Hepatocyte (in vitro differentiated cells): Measurements from ENCODE around the gene EEF1G. TPM values are rescaled to one million over a fixed set of nuclear protein-coding genes. Genes with fewer than 3 reads are reported as not detected.
"Not testable (repeated sequence)": the region's sequence is repeated elsewhere in the genome, so short reads cannot be mapped to it uniquely, and the experiment has no call there.

Experiments
- DNase-seq: peaks from one replicate; pipeline ENCODE4 v3.0.0-alpha.2; 2016; ENCODE audit warnings: low spot score
- H2AFZ ChIP-seq: fragments of 200-600 bp; sonication (generic); 2 replicates; pipeline ENCODE4 v1.6.0; 2016; ENCODE audit warnings: antibody characterized with exemption, mild to moderate bottlenecking
- H3K27ac ChIP-seq: fragments of 200-600 bp; sonication (generic); 2 replicates; pipeline ENCODE4 v1.5.1; 2016; ENCODE audit warnings: mild to moderate bottlenecking
- H3K27me3 ChIP-seq: fragments of 200-600 bp; sonication (generic); 2 replicates; pipeline ENCODE4 v1.6.1; 2016
- H3K36me3 ChIP-seq: fragments of 200-600 bp; sonication (generic); replicated peaks from 2 replicates; pipeline ENCODE4 v1.5.1; 2016; ENCODE audit warnings: low read depth; ENCODE audit not compliant: insufficient read depth
- H3K4me1 ChIP-seq: fragments of 200-600 bp; sonication (generic); 2 replicates; pipeline ENCODE4 v1.5.1; 2016; ENCODE audit warnings: mild to moderate bottlenecking, moderate library complexity; ENCODE audit not compliant: insufficient read depth
- H3K4me2 ChIP-seq: fragments of 200-600 bp; sonication (generic); 2 replicates; pipeline ENCODE4 v1.6.0; 2016
- H3K4me3 ChIP-seq: fragments of 200-600 bp; sonication (generic); 2 replicates; pipeline ENCODE4 v1.5.1; 2016; ENCODE audit warnings: mild to moderate bottlenecking
- H3K79me2 ChIP-seq: fragments of 200-600 bp; sonication (generic); 2 replicates; pipeline ENCODE4 v1.6.0; 2017; ENCODE audit warnings: mild to moderate bottlenecking
- H3K9me2 ChIP-seq: fragments of 200-600 bp; sonication (generic); replicated peaks from 2 replicates; pipeline ENCODE4 v1.6.0; 2017; ENCODE audit warnings: mild to moderate bottlenecking; ENCODE audit not compliant: insufficient read depth
- H3K9me3 ChIP-seq: fragments of 200-600 bp; sonication (generic); 2 replicates; pipeline ENCODE4 v1.5.1; 2016; ENCODE audit warnings: low read depth, mild to moderate bottlenecking
- H4K20me1 ChIP-seq: fragments of 200-600 bp; sonication (generic); 2 replicates; pipeline ENCODE4 v1.6.0; 2016; ENCODE audit warnings: mild to moderate bottlenecking; ENCODE audit not compliant: insufficient read depth, poor library complexity, severe bottlenecking
- EZH2 ChIP-seq: fragments of 200-600 bp; sonication (generic); IDR thresholded peaks from 2 replicates; pipeline ENCODE4 v1.6.1; 2016; ENCODE audit warnings: antibody characterized with exemption, mild to moderate bottlenecking, borderline replicate concordance
- EZH2phosphoT487 ChIP-seq: fragments of 200-600 bp; sonication (generic); IDR thresholded peaks from one replicate; pipeline ENCODE4 v1.6.1; 2018; ENCODE audit warnings: antibody characterized with exemption, mild to moderate bottlenecking, low read depth, moderate library complexity; ENCODE audit not compliant: unreplicated experiment, severe bottlenecking
- WGBS: methylation state at CpG from one replicate; pipeline ENCODE4 v1.1.6; 2016; ENCODE audit warnings: low lambda C conversion rate; ENCODE audit errors: missing lambda C conversion rate; 5-methylcytosine and 5-hydroxymethylcytosine counted together
- polyA plus RNA-seq: library from polyadenylated mRNA; unstranded; fragments of >200 nt; fragmentation: Nextera tagmentation; extraction: Ambion mirVana; gene quantifications from 2 replicates; pipeline ENCODE4 v1.2.1, GENCODE V29; 2016
- total RNA-seq: library from RNA; depleted of rRNA; stranded (reverse); fragments of >200 nt; gene quantifications from 2 replicates; pipeline ENCODE4 v1.2.3, GENCODE V29; 2014
- TF ChIP-seq, protein P1 (sequence below): fragments of 200-600 bp; sonication (generic); IDR thresholded peaks from 2 replicates; pipeline ENCODE4 v1.5.1; 2016; ENCODE audit warnings: antibody characterized with exemption, mild to moderate bottlenecking; ENCODE audit not compliant: poor library complexity

The EEF1G gene
- total and polyA plus RNA-seq, 2 experiments from 2014 or later, result 526 to 1,634 TPM

DNA sequence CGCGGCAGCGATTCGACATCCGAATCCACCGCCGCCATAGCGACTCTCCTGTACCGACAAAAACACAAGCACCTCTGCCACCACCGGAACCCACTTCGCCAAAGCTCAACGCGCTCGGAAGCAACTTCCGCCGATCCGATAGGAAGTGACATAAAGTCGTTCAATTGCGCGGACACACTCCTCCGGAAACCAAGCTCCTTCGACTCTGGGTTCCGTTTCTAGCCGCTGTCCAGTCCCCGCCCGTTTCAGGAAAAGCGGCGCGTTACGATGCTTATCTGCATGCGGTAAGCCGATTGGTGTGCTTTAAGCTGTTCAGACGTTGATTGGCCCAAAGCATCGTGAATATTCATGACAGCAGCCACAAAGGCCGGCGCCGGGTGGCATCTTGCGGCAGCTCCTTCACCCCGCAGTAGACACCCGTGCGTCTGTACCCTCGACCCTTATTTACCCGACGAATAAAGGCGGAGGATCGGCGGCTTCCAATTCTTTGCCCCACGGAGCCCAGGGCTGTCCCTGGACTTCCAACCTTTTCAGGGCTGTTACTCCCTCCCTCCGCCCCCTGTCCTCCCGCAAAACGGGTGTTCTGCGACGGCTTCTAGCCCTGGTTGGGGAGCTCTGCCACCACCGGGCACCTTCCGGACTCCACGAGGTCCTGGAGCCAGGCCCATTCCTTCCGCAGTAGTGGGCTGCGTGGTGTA, 17.9 kb upstream of the EEF1G start, which contains the start of gene TUT1:
TSS of gene TUT1 (minus strand) at position 76 of the 698 bp plus-strand sequence. CDS start at position 38, 38 bp downstream.
- DNase-seq, result peak; percentile 98
- peak within 1 kb of the TSS; percentile 85 for H3K4me2 ChIP-seq

DNA sequence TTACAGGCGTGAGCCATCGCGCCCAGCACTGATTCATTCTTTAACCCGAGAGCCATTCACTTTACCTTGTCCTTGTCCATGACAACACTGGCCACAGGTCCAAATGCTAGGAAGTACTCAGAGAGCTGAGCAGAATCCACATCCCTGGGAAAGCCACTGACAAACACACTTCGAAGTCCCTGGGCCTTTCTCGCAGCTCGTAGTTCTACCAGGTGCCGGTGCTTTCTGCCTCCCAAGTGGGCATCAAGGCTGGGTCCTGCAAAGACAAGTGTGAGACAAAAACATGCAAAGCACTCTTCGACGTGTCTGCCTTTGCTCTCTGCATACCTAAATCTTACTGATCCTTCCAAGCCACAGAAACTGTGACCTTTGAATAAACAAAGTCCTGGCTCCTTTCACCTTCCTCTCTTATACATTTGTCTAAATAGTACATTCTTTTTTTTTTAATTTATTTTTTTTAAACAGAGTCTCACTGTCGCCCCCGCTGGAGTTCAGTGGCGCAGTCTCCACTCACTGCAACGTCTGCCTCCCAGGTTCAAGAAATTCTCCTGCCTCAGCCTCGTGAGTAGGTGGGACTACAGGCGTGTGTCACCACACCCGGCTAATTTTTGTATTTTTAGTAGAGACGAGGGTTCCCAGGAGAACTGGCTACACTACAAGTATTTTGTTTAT, 15.4 kb upstream of the EEF1G start:
- Histone ChIP-seq H3K4me1 (peaks cover 7% of the 10 kb centered on the region), H3K27ac (no peak overlapping the region), H3K27me3 (no peaks in the 10 kb centered on the region), H3K9me3 (no peaks in the 10 kb centered on the region), H4K20me1 (no peaks in the 10 kb centered on the region), H3K36me3 (no peaks in the 10 kb centered on the region), H3K9me2 (no peaks in the 10 kb centered on the region), H3K4me2 (no peak overlapping the region), H3K4me3 (no peak overlapping the region), H3K79me2 (peaks cover 40% of the 10 kb centered on the region), H2AFZ (no peak overlapping the region)
- DNase-seq, result no peak
- TF ChIP-seq, protein P1, sequence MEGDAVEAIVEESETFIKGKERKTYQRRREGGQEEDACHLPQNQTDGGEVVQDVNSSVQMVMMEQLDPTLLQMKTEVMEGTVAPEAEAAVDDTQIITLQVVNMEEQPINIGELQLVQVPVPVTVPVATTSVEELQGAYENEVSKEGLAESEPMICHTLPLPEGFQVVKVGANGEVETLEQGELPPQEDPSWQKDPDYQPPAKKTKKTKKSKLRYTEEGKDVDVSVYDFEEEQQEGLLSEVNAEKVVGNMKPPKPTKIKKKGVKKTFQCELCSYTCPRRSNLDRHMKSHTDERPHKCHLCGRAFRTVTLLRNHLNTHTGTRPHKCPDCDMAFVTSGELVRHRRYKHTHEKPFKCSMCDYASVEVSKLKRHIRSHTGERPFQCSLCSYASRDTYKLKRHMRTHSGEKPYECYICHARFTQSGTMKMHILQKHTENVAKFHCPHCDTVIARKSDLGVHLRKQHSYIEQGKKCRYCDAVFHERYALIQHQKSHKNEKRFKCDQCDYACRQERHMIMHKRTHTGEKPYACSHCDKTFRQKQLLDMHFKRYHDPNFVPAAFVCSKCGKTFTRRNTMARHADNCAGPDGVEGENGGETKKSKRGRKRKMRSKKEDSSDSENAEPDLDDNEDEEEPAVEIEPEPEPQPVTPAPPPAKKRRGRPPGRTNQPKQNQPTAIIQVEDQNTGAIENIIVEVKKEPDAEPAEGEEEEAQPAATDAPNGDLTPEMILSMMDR, result peak; percentile 29
- TF ChIP-seq EZH2phosphoT487 (no peak), EZH2 (no peak)
- WGBS, result 69% methylated on average over 18 of the region's 18 CpGs

More for the DNA sequence above, 17.9 kb upstream of the EEF1G start, which contains the start of gene TUT1:
- no peaks in the 10 kb centered on the region for H3K9me2 ChIP-seq
- peak within 1 kb of the TSS; percentile 88 for H3K27ac ChIP-seq
- H3K79me2 ChIP-seq, result peaks cover 19% of the 10 kb centered on the region
- no peaks in the 10 kb centered on the region for H3K9me3 ChIP-seq
- no peaks in the 10 kb centered on the region for H3K27me3 ChIP-seq
- peaks cover 7% of the 10 kb centered on the region for H3K4me1 ChIP-seq
- peak within 1 kb of the TSS; percentile 65 for H3K4me3 ChIP-seq
- peak within 1 kb of the TSS; percentile 55 for H2AFZ ChIP-seq
- under 1% methylated on average over 58 of the region's 58 CpGs for WGBS
- no peaks in the 10 kb centered on the region for H4K20me1 ChIP-seq
- no peaks in the 10 kb centered on the region for H3K36me3 ChIP-seq
- TF ChIP-seq EZH2, result no peak
- TF ChIP-seq, protein P1, result peak; percentile 18
- no peak for TF ChIP-seq EZH2phosphoT487

DNA sequence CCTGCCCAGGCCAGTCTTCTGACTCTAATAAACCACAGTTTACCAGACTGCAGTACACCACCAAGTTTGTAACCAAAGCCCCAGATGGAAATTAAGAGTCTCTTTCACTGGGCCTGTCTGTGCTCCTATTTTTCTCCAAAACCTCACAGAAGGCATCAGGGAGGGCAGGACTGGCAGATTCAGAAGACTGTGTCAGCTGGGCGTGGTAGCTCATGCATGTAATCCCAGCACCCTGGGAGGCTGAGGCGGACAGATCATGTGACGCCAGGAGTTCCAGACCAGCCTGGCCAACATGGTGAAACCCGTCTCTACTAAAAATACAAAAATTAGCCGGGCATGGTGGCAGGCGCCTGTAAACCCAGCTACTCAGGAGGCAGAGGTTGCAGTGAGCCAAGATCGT, 11.7 kb upstream of the EEF1G start:
- not testable (repeated sequence) for H3K4me1 ChIP-seq, H3K9me2 ChIP-seq, H2AFZ ChIP-seq, H3K9me3 ChIP-seq, H3K4me2 ChIP-seq, H3K36me3 ChIP-seq, H3K27ac ChIP-seq, DNase-seq, H4K20me1 ChIP-seq, H3K4me3 ChIP-seq, H3K27me3 ChIP-seq
- peaks cover 36% of the 10 kb centered on the region for H3K79me2 ChIP-seq
- 97% methylated on average over 7 of the region's 7 CpGs for WGBS

DNA sequence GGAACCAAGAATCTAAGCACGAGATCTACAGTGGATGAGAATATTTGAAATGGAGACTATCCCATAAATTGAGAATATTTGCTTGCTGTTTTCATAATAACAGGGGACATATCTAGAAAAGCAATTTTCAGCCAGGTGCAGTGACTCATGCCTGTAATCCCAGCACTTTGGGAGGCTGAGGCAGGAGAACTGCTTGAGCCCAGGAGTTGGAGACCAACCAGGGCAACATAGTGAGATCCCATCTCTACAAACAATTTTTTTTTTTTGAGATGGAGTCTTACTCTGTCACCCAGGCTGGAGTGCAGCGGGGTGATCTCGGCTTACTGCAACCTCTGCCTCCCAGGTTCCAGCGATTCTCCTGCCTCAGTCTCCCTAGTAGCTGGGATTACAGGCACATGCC, 8.0 kb upstream of the EEF1G start:
- H3K4me2 ChIP-seq, H3K9me2 ChIP-seq, H3K36me3 ChIP-seq, H4K20me1 ChIP-seq, H2AFZ ChIP-seq, H3K27me3 ChIP-seq, H3K4me1 ChIP-seq, H3K27ac ChIP-seq, DNase-seq, H3K9me3 ChIP-seq, H3K4me3 ChIP-seq: not testable (repeated sequence)
- 95% methylated on average over 4 of the region's 4 CpGs for WGBS
- peaks cover 21% of the 10 kb centered on the region for H3K79me2 ChIP-seq
